Mesendoderm (in vitro differentiated cells): ENCODE data around the gene C1QA. TPM values are rescaled to one million over a fixed set of nuclear protein-coding genes. Genes with fewer than 3 reads are reported as not detected.

Source experiments
- DNase-seq: peaks from one replicate; pipeline ENCODE4 v3.0.0; 2013
- H2AK5ac ChIP-seq: 2 replicates; pipeline ENCODE4 v1.6.1; 2013; ENCODE audit warnings: low read length, inconsistent platforms
- H2BK120ac ChIP-seq: 2 replicates; pipeline ENCODE4 v1.6.1; 2013; ENCODE audit warnings: low read depth, mild to moderate bottlenecking, low read length, moderate library complexity, mixed read lengths
- H2BK15ac ChIP-seq: replicated peaks from 2 replicates; pipeline ENCODE4 v1.6.1; 2013; ENCODE audit warnings: low read depth, mild to moderate bottlenecking, moderate library complexity
- H2BK5ac ChIP-seq: 2 replicates; pipeline ENCODE4 v1.6.1; 2013; ENCODE audit warnings: low read length, inconsistent platforms
- H3K18ac ChIP-seq: 2 replicates; pipeline ENCODE4 v1.6.1; 2013; ENCODE audit warnings: mild to moderate bottlenecking, low read length, mixed read lengths
- H3K23ac ChIP-seq: one replicate; pipeline ENCODE4 v1.6.1; 2013; ENCODE audit warnings: low read length
- H3K27ac ChIP-seq: 2 replicates; pipeline ENCODE4 v1.5.1; 2013; ENCODE audit warnings: low read depth, mild to moderate bottlenecking, inconsistent platforms, low read length, moderate library complexity
- H3K27me3 ChIP-seq: 2 replicates; pipeline ENCODE4 v1.6.1; 2013; ENCODE audit warnings: low read length, control low read depth, mild to moderate bottlenecking, inconsistent platforms; ENCODE audit not compliant: insufficient read depth, poor library complexity
- H3K36me3 ChIP-seq: 2 replicates; pipeline ENCODE4 v1.6.1; 2013; ENCODE audit warnings: low read length, inconsistent platforms; ENCODE audit not compliant: control insufficient read depth, insufficient read depth
- H3K4ac ChIP-seq: one replicate; pipeline ENCODE4 v1.6.1; 2013; ENCODE audit warnings: low read depth, mild to moderate bottlenecking, low read length, moderate library complexity
- H3K4me1 ChIP-seq: 2 replicates; pipeline ENCODE4 v1.6.1; 2013; ENCODE audit warnings: low read depth, low read length, inconsistent platforms; ENCODE audit not compliant: control insufficient read depth
- H3K4me2 ChIP-seq: 2 replicates; pipeline ENCODE4 v1.6.1; 2013; ENCODE audit warnings: low read length
- H3K4me3 ChIP-seq: 2 replicates; pipeline ENCODE4 v1.5.1; 2013; ENCODE audit warnings: mild to moderate bottlenecking, low read length
- H3K56ac ChIP-seq: one replicate; pipeline ENCODE4 v1.6.1; 2013; ENCODE audit warnings: low read length
- H3K79me1 ChIP-seq: 2 replicates; pipeline ENCODE4 v1.6.1; 2013; ENCODE audit warnings: low read length, inconsistent platforms
- H3K79me2 ChIP-seq: 2 replicates; pipeline ENCODE4 v1.6.1; 2013; ENCODE audit warnings: mild to moderate bottlenecking, low read length; ENCODE audit not compliant: control insufficient read depth, insufficient read depth
- H3K9ac ChIP-seq: 2 replicates; pipeline ENCODE4 v1.6.1; 2013; ENCODE audit warnings: low read length, inconsistent platforms
- H4K5ac ChIP-seq: one replicate; pipeline ENCODE4 v1.6.1; 2013; ENCODE audit warnings: low read length
- H4K8ac ChIP-seq: one replicate; pipeline ENCODE4 v1.6.1; 2013; ENCODE audit warnings: low read depth, mild to moderate bottlenecking, control low read depth, low read length, moderate library complexity
- WGBS: extraction: QIAGEN DNeasy Blood & Tissue Kit; methylation state at CpG from one replicate; pipeline ENCODE4 v1.1.7; 2013; ENCODE audit warnings: low lambda C conversion rate, missing lambda C conversion rate; ENCODE audit not compliant: insufficient coverage; ENCODE audit errors: extremely low coverage; 5-methylcytosine and 5-hydroxymethylcytosine counted together
- small RNA-seq: library from polyadenylated mRNA; stranded (forward); fragments of <200 nt; extraction: miRNeasy Mini kit (QIAGEN cat#:217004); gene quantifications from one replicate; pipeline ENCODE3, GENCODE V24; 2013; ENCODE audit not compliant: insufficient read depth

The C1QA gene

GRCh38 chr1:22685591-22686059, 49.2 kb downstream of the C1QA start:
- Histone ChIP-seq H3K79me2 (no peaks in the 10 kb centered on the region), H3K4me1 (no peaks in the 10 kb centered on the region), H3K27me3 (no peaks in the 10 kb centered on the region), H3K4me2 (no peak overlapping the region), H3K4ac (no peak overlapping the region), H3K4me3 (no peak overlapping the region), H3K36me3 (no peaks in the 10 kb centered on the region), H2BK5ac (no peak overlapping the region), H4K5ac (no peak overlapping the region), H3K56ac (no peak overlapping the region), H2BK120ac (no peak overlapping the region), H3K79me1 (no peaks in the 10 kb centered on the region), H4K8ac (no peak overlapping the region), H3K18ac (no peak overlapping the region), H2AK5ac (no peak overlapping the region), H3K9ac (no peak overlapping the region), H2BK15ac (no peak overlapping the region), H3K23ac (no peak overlapping the region), H3K27ac (no peak overlapping the region)
- WGBS, result no CpG with 5 or more reads among the region's 10 CpGs
- DNase-seq, result no peak

- no peak overlapping the region for H3K56ac ChIP-seq
- no peak overlapping the region for H4K8ac ChIP-seq
- H3K9ac ChIP-seq, result no peak overlapping the region
- no peak overlapping the region for H2BK15ac ChIP-seq
- H3K4me1 ChIP-seq, result no peaks in the 10 kb centered on the region
- H3K23ac ChIP-seq, result no peak overlapping the region
- no peaks in the 10 kb centered on the region for H3K79me2 ChIP-seq
- H3K36me3 ChIP-seq, result no peaks in the 10 kb centered on the region
- no peak overlapping the region for H4K5ac ChIP-seq
- H3K79me1 ChIP-seq, result no peaks in the 10 kb centered on the region
- H3K4ac ChIP-seq, result no peak overlapping the region
- no peaks in the 10 kb centered on the region for H3K27me3 ChIP-seq
- H3K4me3 ChIP-seq, result no peak overlapping the region
- H2BK120ac ChIP-seq, result no peak overlapping the region
- H3K4me2 ChIP-seq, result no peak overlapping the region
- no peak overlapping the region for H2BK5ac ChIP-seq
- no peak overlapping the region for H3K18ac ChIP-seq
- H3K27ac ChIP-seq, result no peak overlapping the region
- no peak for DNase-seq
- WGBS, result no CpG with 5 or more reads among the region's 2 CpGs
- no peak overlapping the region for H2AK5ac ChIP-seq
Observed at GRCh38 chr1:22687191-22687590, 50.8 kb downstream of the C1QA start.

GRCh38 chr1:22688466-22688865, 52.0 kb downstream of the C1QA start:
- H2BK5ac ChIP-seq, result no peak overlapping the region
- H3K56ac ChIP-seq, result no peak overlapping the region
- no peak overlapping the region for H3K9ac ChIP-seq
- H3K79me1 ChIP-seq, result no peaks in the 10 kb centered on the region
- H3K4me2 ChIP-seq, result no peak overlapping the region
- H3K23ac ChIP-seq, result no peak overlapping the region
- no peaks in the 10 kb centered on the region for H3K36me3 ChIP-seq
- no peak overlapping the region for H4K5ac ChIP-seq
- H3K27ac ChIP-seq, result no peak overlapping the region
- no peak overlapping the region for H2BK15ac ChIP-seq
- no peak overlapping the region for H2BK120ac ChIP-seq
- H3K18ac ChIP-seq, result no peak overlapping the region
- no peak overlapping the region for H2AK5ac ChIP-seq
- no peaks in the 10 kb centered on the region for H3K4me1 ChIP-seq
- no peak overlapping the region for H3K4ac ChIP-seq
- H3K79me2 ChIP-seq, result no peaks in the 10 kb centered on the region
- H3K4me3 ChIP-seq, result no peak overlapping the region
- DNase-seq, result no peak
- H3K27me3 ChIP-seq, result no peaks in the 10 kb centered on the region
- H4K8ac ChIP-seq, result no peak overlapping the region

Small RNAs within 50 kb of the gene (small RNA-seq; reads per million reads assigned to genes)
- gene MIR6127, result not detected
